ENCODE results near the gene TCEANC2. TPM values are rescaled to one million over a fixed set of nuclear protein-coding genes. Genes with fewer than 3 reads are reported as not detected.
A peak's percentile ranks its signal among the peaks of the same experiment; 100 is the strongest.

Gene TCEANC2
- total and polyA plus RNA-seq, 2 donors (not counting 1 experiment from before 2014, with no cell fraction given) = 3.0 to 4.0 TPM

DNA sequence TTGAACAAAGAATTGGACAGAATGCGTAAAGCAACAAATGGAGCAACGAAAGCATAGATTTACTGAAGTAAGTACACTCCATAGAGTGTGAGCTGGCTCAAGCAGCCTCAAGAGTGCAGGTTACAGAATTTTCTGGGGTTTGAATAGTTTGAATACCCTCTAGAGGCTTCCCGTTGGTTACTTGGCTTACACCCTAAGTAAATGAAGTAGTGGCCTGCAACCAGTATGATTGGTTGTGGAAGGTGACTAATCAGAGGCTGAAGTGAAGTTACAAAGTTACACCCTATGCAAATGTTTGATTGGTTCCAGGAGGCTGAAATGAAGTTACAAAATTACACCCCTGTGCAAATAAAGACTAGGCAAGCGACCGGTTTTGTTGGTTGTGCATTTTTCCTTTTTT, 10.9 kb downstream of the TCEANC2 start:
- no peak overlapping the region for H3K4me2 ChIP-seq (ENCODE audit: extremely low read depth, insufficient read depth, low read length)
- peak; percentile 5 to 10 for DNase-seq (ENCODE audit: low read depth in 2 of 2)
- H3K27me3 ChIP-seq (ENCODE audit: control insufficient read depth, insufficient read depth, low read length) = no peaks in the 10 kb centered on the region
- TF ChIP-seq EZH2 (IDR thresholded peaks at IDR 0.05; ENCODE audit: low read length, missing control alignments) = no peak
- TF ChIP-seq, protein P1, sequence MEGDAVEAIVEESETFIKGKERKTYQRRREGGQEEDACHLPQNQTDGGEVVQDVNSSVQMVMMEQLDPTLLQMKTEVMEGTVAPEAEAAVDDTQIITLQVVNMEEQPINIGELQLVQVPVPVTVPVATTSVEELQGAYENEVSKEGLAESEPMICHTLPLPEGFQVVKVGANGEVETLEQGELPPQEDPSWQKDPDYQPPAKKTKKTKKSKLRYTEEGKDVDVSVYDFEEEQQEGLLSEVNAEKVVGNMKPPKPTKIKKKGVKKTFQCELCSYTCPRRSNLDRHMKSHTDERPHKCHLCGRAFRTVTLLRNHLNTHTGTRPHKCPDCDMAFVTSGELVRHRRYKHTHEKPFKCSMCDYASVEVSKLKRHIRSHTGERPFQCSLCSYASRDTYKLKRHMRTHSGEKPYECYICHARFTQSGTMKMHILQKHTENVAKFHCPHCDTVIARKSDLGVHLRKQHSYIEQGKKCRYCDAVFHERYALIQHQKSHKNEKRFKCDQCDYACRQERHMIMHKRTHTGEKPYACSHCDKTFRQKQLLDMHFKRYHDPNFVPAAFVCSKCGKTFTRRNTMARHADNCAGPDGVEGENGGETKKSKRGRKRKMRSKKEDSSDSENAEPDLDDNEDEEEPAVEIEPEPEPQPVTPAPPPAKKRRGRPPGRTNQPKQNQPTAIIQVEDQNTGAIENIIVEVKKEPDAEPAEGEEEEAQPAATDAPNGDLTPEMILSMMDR (conservative IDR thresholded peaks at IDR 0.05 in 1 of 2, IDR thresholded peaks at IDR 0.05 in 1 of 2; ENCODE audit: low read depth in 1 of 2, low read length in 2 of 2) = no peak
- H3K9ac ChIP-seq (ENCODE audit: insufficient read depth, low read length) = no peak overlapping the region
- no peaks in the 10 kb centered on the region for H3K36me3 ChIP-seq (ENCODE audit: control insufficient read depth, insufficient read depth, low read length)
- no peak overlapping the region for H3K27ac ChIP-seq (ENCODE audit: insufficient read depth, low read length)
- H2AFZ ChIP-seq (ENCODE audit: low read length) = no peak overlapping the region
- H3K79me2 ChIP-seq (ENCODE audit: control insufficient read depth, insufficient read depth, low read length) = no peaks in the 10 kb centered on the region
- H3K9me3 ChIP-seq (ENCODE audit: control insufficient read depth, insufficient read depth, low read depth, low read length) = no peaks in the 10 kb centered on the region
- H4K20me1 ChIP-seq (ENCODE audit: control insufficient read depth, extremely low read depth, insufficient read depth, low read length) = no peaks in the 10 kb centered on the region
- H3K4me3 ChIP-seq (replicated peaks in 1 of 4; ENCODE audit: control extremely low read depth in 1 of 4, insufficient read depth in 1 of 4, low read depth in 3 of 4, low read length in 4 of 4) = no peak overlapping the region
- no peaks in the 10 kb centered on the region for H3K4me1 ChIP-seq (ENCODE audit: control insufficient read depth, extremely low read depth, insufficient read depth, low read length)

DNA sequence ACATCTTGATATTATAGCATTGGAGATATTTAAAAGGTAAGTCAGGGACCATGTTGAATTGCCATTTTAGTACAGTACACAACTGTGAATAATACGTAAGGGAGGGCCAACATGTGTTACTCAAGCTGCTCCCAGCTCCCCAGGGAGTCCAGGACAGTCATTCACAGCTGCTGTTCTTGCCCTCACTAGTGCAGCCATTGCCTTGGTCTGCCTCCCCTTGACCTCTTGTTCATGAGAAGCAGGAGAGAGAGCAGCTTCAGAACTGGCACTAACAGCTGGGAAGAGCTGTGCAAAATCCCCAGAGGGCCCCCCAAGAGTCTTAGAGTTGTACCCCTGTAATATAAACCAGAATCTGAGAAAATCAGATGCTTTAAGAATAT, 16.4 kb downstream of the TCEANC2 start:
- no peaks in the 10 kb centered on the region for H4K20me1 ChIP-seq (ENCODE audit: control insufficient read depth, extremely low read depth, insufficient read depth, low read length)
- H3K4me2 ChIP-seq (ENCODE audit: extremely low read depth, insufficient read depth, low read length) = no peak overlapping the region
- no peak overlapping the region for H2AFZ ChIP-seq (ENCODE audit: low read length)
- no peaks in the 10 kb centered on the region for H3K4me1 ChIP-seq (ENCODE audit: control insufficient read depth, extremely low read depth, insufficient read depth, low read length)
- no peak overlapping the region for H3K9ac ChIP-seq (ENCODE audit: insufficient read depth, low read length)
- H3K9me3 ChIP-seq (ENCODE audit: control insufficient read depth, insufficient read depth, low read depth, low read length) = no peaks in the 10 kb centered on the region
- no peak overlapping the region for H3K4me3 ChIP-seq (replicated peaks in 1 of 4; ENCODE audit: control extremely low read depth in 1 of 4, insufficient read depth in 1 of 4, low read depth in 3 of 4, low read length in 4 of 4)
- H3K27me3 ChIP-seq (ENCODE audit: control insufficient read depth, insufficient read depth, low read length) = no peaks in the 10 kb centered on the region
- H3K79me2 ChIP-seq (ENCODE audit: control insufficient read depth, insufficient read depth, low read length) = no peaks in the 10 kb centered on the region
- H3K36me3 ChIP-seq (ENCODE audit: control insufficient read depth, insufficient read depth, low read length) = no peaks in the 10 kb centered on the region
- no peak for DNase-seq (ENCODE audit: low read depth in 2 of 2)
- TF ChIP-seq, protein P1 (conservative IDR thresholded peaks at IDR 0.05 in 1 of 2, IDR thresholded peaks at IDR 0.05 in 1 of 2; ENCODE audit: low read depth in 1 of 2, low read length in 2 of 2) = no peak
- no peak for TF ChIP-seq EZH2 (IDR thresholded peaks at IDR 0.05; ENCODE audit: low read length, missing control alignments)
- H3K27ac ChIP-seq (ENCODE audit: insufficient read depth, low read length) = no peak overlapping the region

DNA sequence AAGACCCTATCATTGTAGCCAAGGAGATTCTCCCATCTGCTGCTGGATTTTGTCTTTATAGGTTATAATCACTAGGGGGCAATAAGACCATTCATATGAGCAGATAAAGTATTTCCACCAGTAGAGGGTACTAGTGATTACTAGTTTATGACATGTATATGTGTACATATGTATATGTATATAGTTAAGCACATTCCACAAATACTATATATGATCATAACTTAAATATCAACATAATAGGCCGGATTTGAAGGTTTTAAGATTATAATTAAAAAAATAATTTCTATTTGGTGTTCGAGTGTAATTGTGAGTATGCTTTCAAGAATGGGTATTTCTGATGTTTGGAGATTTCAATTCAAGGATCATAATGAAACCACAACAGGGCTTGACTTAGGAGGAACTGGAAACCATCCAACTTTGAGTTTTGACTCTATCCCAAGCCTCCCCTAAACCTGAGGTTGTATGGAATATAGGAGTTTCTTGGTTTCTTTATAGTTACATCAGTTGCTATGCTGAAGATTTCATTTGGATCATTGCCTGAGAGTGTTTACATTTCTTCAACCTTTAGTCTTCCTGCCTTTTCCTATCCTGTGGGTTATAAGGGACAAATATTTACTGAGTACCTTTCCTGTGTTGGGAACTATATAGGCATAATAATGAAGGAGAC, 16.9 kb downstream of the TCEANC2 start:
- no peaks in the 10 kb centered on the region for H3K79me2 ChIP-seq (ENCODE audit: control insufficient read depth, insufficient read depth, low read length)
- H3K4me2 ChIP-seq (ENCODE audit: extremely low read depth, insufficient read depth, low read length) = no peak overlapping the region
- H3K9me3 ChIP-seq (ENCODE audit: control insufficient read depth, insufficient read depth, low read depth, low read length) = no peaks in the 10 kb centered on the region
- no peaks in the 10 kb centered on the region for H3K36me3 ChIP-seq (ENCODE audit: control insufficient read depth, insufficient read depth, low read length)
- TF ChIP-seq, protein P1 (conservative IDR thresholded peaks at IDR 0.05 in 1 of 2, IDR thresholded peaks at IDR 0.05 in 1 of 2; ENCODE audit: low read depth in 1 of 2, low read length in 2 of 2) = peak; percentile 56 to 76
- no peak for TF ChIP-seq EZH2 (IDR thresholded peaks at IDR 0.05; ENCODE audit: low read length, missing control alignments)
- H2AFZ ChIP-seq (ENCODE audit: low read length) = no peak overlapping the region
- H4K20me1 ChIP-seq (ENCODE audit: control insufficient read depth, extremely low read depth, insufficient read depth, low read length) = no peaks in the 10 kb centered on the region
- no peak overlapping the region for H3K4me3 ChIP-seq (replicated peaks in 1 of 4; ENCODE audit: control extremely low read depth in 1 of 4, insufficient read depth in 1 of 4, low read depth in 3 of 4, low read length in 4 of 4)
- peak; percentile 52 to 74 for DNase-seq (ENCODE audit: low read depth in 2 of 2)
- no peak overlapping the region for H3K27ac ChIP-seq (ENCODE audit: insufficient read depth, low read length)
- H3K9ac ChIP-seq (ENCODE audit: insufficient read depth, low read length) = no peak overlapping the region
- H3K27me3 ChIP-seq (ENCODE audit: control insufficient read depth, insufficient read depth, low read length) = no peaks in the 10 kb centered on the region
- no peaks in the 10 kb centered on the region for H3K4me1 ChIP-seq (ENCODE audit: control insufficient read depth, extremely low read depth, insufficient read depth, low read length)

All from fibroblast of lung (primary cell).